Uterus (tissue), 4 donors: ENCODE data around the gene MSI2. TPM values are rescaled to one million over a fixed set of nuclear protein-coding genes. Genes with fewer than 3 reads are reported as not detected.

Experiments
- DNase-seq, 2 donors: peaks; one replicate each; pipeline ENCODE4 v3.0.0-alpha.2; 2019 to 2020
- H3K27ac ChIP-seq, 2 donors: fragments of 200-600 bp; sonication (generic); 1 replicate in 1 of 2; 2 replicates in 1 of 2; pipeline ENCODE4 v1.5.1; 2016 to 2018
- H3K27me3 ChIP-seq, 2 donors: fragments of 200-600 bp; sonication (generic); one replicate each; pipeline ENCODE4 v1.5.1; 2018 to 2019; ENCODE audit warnings: control low read depth in 1 of 2
- H3K36me3 ChIP-seq, 2 donors: fragments of 200-600 bp; sonication (generic); one replicate each; pipeline ENCODE4 v1.5.1; 2019; ENCODE audit warnings: control low read depth in 1 of 2
- H3K4me1 ChIP-seq, 2 donors: fragments of 200-600 bp; sonication (generic); one replicate each; pipeline ENCODE4 v1.5.1; 2018 to 2019; ENCODE audit warnings: control low read depth in 1 of 2
- H3K4me3 ChIP-seq, 2 donors: fragments of 200-600 bp; sonication (generic); 1 replicate in 1 of 2; 2 replicates in 1 of 2; pipeline ENCODE4 v1.5.1; 2018 to 2019; ENCODE audit warnings: mild to moderate bottlenecking in 1 of 2
- H3K9me3 ChIP-seq, 2 donors: fragments of 200-600 bp; sonication (generic); one replicate each; pipeline ENCODE4 v1.5.1; 2019; ENCODE audit warnings: control low read depth in 1 of 2
- POLR2A ChIP-seq, 2 donors: fragments of 450-650 bp; IDR thresholded peaks; one replicate each; pipeline ENCODE4 v1.6.1; 2016; ENCODE audit warnings: antibody characterized with exemption in 2 of 2, mild to moderate bottlenecking in 1 of 2, moderate library complexity in 1 of 2
- intact Hi-C: fragments of 100-400 bp; cut with DNase I; formaldehyde crosslinking; loops from one replicate; pipeline ENCODE4 v1.15.1; 2023; ENCODE audit warnings: low total_unique reads
- total RNA-seq, 4 donors: library from RNA; depleted of rRNA in 3 of 4; stranded (reverse); fragments of >200 nt in 3 of 4; gene quantifications; one replicate each; pipeline versions ENCODE4 v1.1.0 to v1.2.4, GENCODE V29; 2014 to 2023
- TF ChIP-seq, protein P1 (sequence below), 4 experiments: fragments of 200-600 bp in 2 of 4; fragments of 450-650 bp in 2 of 4; sonication (generic) in 2 of 4; IDR thresholded peaks; one replicate each; pipeline ENCODE4 v1.5.1; 2016 to 2019; ENCODE audit warnings: antibody characterized with exemption in 4 of 4, mild to moderate bottlenecking in 2 of 4, moderate library complexity in 1 of 4
- donor health status: DM: yes; HTN: yes; CAD: no.

MSI2 gene
- total RNA-seq, 4 donors from 2014 or later: 13.2 to 60.8 (median 44.5) TPM

DNA sequence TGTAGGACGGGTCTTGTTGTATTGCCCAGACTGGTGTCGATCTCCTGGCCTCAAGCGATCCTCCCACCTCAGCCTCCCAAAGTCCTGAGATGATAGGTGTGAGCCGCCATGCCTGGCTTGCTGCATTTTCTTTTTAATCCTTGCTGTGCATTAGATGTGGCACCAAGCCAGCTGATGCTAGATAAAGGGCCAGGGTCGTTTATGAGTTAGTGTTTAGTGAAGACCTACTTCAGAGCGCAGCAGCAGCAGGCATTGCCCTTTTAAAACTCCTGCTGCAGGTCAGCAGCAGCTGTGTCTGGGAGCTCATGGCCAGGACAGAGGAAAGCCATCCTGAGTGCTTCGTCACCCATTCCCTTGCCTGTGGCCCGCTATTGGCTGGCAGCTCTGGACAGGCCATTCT lies 251.5 kb downstream of the MSI2 start:
- Histone ChIP-seq H3K4me3 (no peak overlapping the region), H3K9me3 (no peaks in the 10 kb centered on the region), H3K27me3 (no peaks in the 10 kb centered on the region), H3K36me3 (no peaks in the 10 kb centered on the region), H3K27ac (peak overlapping the region; percentile 31 to 78), H3K4me1 (no peaks in the 10 kb centered on the region)
- DNase-seq: no peak
- no peak for TF ChIP-seq POLR2A (IDR thresholded peaks at IDR 0.05)
- TF ChIP-seq, protein P1, sequence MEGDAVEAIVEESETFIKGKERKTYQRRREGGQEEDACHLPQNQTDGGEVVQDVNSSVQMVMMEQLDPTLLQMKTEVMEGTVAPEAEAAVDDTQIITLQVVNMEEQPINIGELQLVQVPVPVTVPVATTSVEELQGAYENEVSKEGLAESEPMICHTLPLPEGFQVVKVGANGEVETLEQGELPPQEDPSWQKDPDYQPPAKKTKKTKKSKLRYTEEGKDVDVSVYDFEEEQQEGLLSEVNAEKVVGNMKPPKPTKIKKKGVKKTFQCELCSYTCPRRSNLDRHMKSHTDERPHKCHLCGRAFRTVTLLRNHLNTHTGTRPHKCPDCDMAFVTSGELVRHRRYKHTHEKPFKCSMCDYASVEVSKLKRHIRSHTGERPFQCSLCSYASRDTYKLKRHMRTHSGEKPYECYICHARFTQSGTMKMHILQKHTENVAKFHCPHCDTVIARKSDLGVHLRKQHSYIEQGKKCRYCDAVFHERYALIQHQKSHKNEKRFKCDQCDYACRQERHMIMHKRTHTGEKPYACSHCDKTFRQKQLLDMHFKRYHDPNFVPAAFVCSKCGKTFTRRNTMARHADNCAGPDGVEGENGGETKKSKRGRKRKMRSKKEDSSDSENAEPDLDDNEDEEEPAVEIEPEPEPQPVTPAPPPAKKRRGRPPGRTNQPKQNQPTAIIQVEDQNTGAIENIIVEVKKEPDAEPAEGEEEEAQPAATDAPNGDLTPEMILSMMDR (IDR thresholded peaks at IDR 0.05): no peak
- intact Hi-C loops: no loop called here

DNA sequence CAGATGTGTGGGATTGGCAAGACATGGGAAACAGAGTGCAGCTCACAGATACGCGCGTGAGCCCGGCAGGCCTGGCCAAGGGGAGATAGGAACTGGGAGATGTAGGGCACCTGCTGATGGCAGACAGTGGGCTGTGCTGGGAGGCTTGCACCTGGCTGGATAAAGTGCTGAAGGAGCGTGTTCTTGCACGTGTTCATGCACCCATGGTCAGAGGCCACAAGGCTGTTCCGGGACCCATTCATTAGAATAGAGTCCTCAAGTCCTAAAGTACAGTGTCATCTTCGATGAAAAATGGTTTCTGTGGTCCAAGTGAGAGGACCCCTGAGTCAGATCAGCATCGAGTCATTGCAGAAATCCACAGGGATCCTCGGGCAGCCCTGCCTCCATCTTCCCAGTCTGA lies 252.3 kb downstream of the MSI2 start:
- H3K9me3 ChIP-seq: no peaks in the 10 kb centered on the region
- H3K27me3 ChIP-seq: no peaks in the 10 kb centered on the region
- H3K4me3 ChIP-seq: no peak overlapping the region
- no peak for DNase-seq
- TF ChIP-seq POLR2A (IDR thresholded peaks at IDR 0.05): no peak
- TF ChIP-seq, protein P1 (IDR thresholded peaks at IDR 0.05): no peak
- H3K36me3 ChIP-seq: no peaks in the 10 kb centered on the region
- no peaks in the 10 kb centered on the region for H3K4me1 ChIP-seq
- peak overlapping the region in 1 of 2 donors; percentile 78 for H3K27ac ChIP-seq
- intact Hi-C loops: no loop called here

DNA sequence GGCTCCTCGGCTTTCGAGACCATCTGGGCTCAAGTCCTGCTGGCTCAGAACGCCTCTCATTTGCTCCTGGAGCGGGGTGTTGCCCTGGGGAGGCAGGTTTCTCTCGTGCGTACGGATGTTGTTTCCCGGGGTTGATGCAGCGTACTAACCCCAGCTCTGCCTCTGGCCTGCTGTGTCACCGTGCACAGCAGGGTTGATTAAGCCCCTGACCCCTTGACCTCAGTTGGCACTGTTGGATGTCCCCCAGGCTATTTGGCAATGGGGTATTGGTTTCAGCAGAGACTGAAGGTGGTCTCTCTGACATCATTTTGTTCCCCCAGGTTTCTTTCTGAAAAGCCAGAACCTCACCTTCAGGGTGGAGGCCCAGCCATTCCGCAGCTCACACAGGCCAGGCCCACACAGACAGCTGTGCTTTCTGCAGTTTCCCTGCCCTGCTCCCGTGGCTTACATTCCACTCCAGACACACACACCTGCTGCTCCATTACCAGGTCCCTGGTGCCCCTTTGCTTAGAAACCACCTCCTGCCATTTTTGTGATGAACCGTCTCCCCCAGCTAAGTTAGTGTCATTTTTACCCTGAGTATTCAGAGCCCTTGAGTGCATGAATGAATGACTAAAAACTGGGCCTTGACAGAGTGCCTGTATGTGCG lies 255.3 kb downstream of the MSI2 start:
- Histone ChIP-seq H3K27ac (no peak overlapping the region), H3K4me3 (no peak overlapping the region), H3K36me3 (no peaks in the 10 kb centered on the region), H3K4me1 (no peaks in the 10 kb centered on the region), H3K27me3 (no peaks in the 10 kb centered on the region), H3K9me3 (no peaks in the 10 kb centered on the region)
- TF ChIP-seq, protein P1 (IDR thresholded peaks at IDR 0.05): no peak
- no peak for TF ChIP-seq POLR2A (IDR thresholded peaks at IDR 0.05)
- DNase-seq: no peak
- intact Hi-C loops: no loop called here

DNA sequence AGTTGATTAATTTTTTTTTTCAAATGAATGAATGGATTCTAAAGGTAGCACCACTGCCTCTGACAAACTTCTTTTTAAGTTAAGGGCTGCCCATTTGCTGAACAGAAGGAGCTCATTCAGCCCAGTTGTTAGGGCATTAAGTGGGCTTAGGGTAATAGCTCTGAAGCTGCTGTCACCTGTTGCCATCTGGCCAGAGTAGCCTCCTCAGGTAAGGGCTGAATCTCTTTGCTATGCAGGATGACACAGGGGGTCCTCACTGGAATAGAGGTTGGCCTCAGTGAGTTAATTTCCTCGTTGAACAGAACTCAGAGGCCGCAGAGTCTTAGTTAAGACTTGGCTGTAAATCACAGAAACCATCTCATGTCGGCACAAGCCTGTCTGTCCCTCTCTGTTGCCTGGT lies 255.9 kb downstream of the MSI2 start:
- Histone ChIP-seq H3K4me1 (no peaks in the 10 kb centered on the region), H3K4me3 (no peak overlapping the region), H3K27ac (no peak overlapping the region), H3K27me3 (no peaks in the 10 kb centered on the region), H3K36me3 (no peaks in the 10 kb centered on the region), H3K9me3 (no peaks in the 10 kb centered on the region)
- intact Hi-C loops: no loop called here
- TF ChIP-seq, protein P1 (IDR thresholded peaks at IDR 0.05): no peak
- TF ChIP-seq POLR2A (IDR thresholded peaks at IDR 0.05): no peak
- no peak for DNase-seq

DNA sequence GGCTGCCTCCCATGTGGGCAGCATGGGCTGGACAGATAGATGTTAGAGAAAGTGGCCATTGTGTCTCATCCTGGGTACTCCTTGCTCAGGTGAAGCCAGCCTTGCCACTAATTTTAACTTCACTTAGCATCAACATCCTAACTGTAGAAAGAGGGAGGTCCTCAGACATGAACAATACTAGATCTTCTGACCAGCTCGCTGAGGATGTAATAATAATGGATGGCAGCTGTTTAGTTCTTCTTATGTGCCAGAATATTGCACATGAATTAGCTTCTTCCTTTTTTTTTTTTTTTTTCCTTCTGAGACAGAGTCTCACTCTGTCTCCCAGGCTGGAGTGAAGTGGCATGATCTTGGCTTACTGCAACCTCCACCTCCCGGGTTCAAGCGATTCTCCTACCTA lies 256.4 kb downstream of the MSI2 start:
- no peak for DNase-seq
- H3K27me3 ChIP-seq: no peaks in the 10 kb centered on the region
- no peaks in the 10 kb centered on the region for H3K36me3 ChIP-seq
- H3K4me1 ChIP-seq: no peaks in the 10 kb centered on the region
- H3K9me3 ChIP-seq: no peaks in the 10 kb centered on the region
- TF ChIP-seq, protein P1 (IDR thresholded peaks at IDR 0.05): no peak
- TF ChIP-seq POLR2A (IDR thresholded peaks at IDR 0.05): no peak
- no peak overlapping the region for H3K4me3 ChIP-seq
- intact Hi-C loops: no loop called here
- H3K27ac ChIP-seq: no peak overlapping the region
